ENCODE data around the gene S100A13. TPM values are rescaled to one million over a fixed set of nuclear protein-coding genes. Genes with fewer than 3 reads are reported as not detected.
A peak's percentile ranks its signal among the peaks of the same experiment; 100 is the strongest.
"Not testable (repeated sequence)": the region's sequence is repeated elsewhere in the genome, so short reads cannot be mapped to it uniquely, and the experiment has no call there.

S100A13 gene
- total RNA-seq, 4 donors from 2014 or later = 113 to 237 (median 159) TPM

- intact Hi-C loops (cut with DNase I; ENCODE audit: low total_unique reads) (loop anchor here (2.0 to 5.0 kb wide), 4 partner anchors 57 to 320 kb away; partner anchors contain the start of genes INTS3, RPS27 and S100A2), in situ Hi-C loops (cut with MboI; ENCODE audit: low sequenced_read_pairs in 4 of 4) (loop anchor here in 3 of 4 donors (10.0 to 25.0 kb wide), 4 partner anchors 74 to 317 kb away; partner anchors contain the start of genes JTB (in 2 of the 3), RAB13 (in 2 of the 3), RPS27 (in 2 of the 3) and CREB3L4 (in 1 of the 3))
- peaks cover 2 to 40% of the 10 kb centered on the region in 2 donors for H3K36me3 ChIP-seq
- peak overlapping the region; percentile 72 to 99 (median 86) for H3K4me3 ChIP-seq
- ATAC-seq = peak; percentile 19 to 23
- peak overlapping the region; percentile 87 to 90 (median 89) for H3K27ac ChIP-seq
- no peak for TF ChIP-seq POLR2A (IDR thresholded peaks at IDR 0.05)
- no peak for TF ChIP-seq CTCF (IDR thresholded peaks at IDR 0.05 in 4 of 5, conservative IDR thresholded peaks at IDR 0.05 in 1 of 5)
- H3K4me1 ChIP-seq = peaks cover 15 to 17% of the 10 kb centered on the region in 2 donors
- H3K9me3 ChIP-seq = no peaks in the 10 kb centered on the region
- DNase-seq = no peak
- H3K27me3 ChIP-seq = no peaks in the 10 kb centered on the region
Observed at GRCh38 chr1:153670257-153670858, 43.1 kb upstream of the S100A13 start.

- peaks cover 15 to 17% of the 10 kb centered on the region in 2 donors for H3K4me1 ChIP-seq
- H3K9me3 ChIP-seq = no peaks in the 10 kb centered on the region
- in situ Hi-C loops (cut with MboI; ENCODE audit: low sequenced_read_pairs in 4 of 4) = loop anchor here in 3 of 4 donors (10.0 to 25.0 kb wide), 4 partner anchors 75 to 318 kb away; partner anchors contain the start of genes JTB (in 2 of the 3), RAB13 (in 2 of the 3), RPS27 (in 2 of the 3) and CREB3L4 (in 1 of the 3)
- intact Hi-C loops (cut with DNase I; ENCODE audit: low total_unique reads) = loop anchor here (2.0 to 5.0 kb wide), 4 partner anchors 58 to 321 kb away; partner anchors contain the start of genes INTS3, RPS27 and S100A2
- H3K27me3 ChIP-seq = no peaks in the 10 kb centered on the region
- H3K4me3 ChIP-seq = peak overlapping the region; percentile 72 to 99 (median 86)
- TF ChIP-seq POLR2A (IDR thresholded peaks at IDR 0.05) (no peak), CTCF (IDR thresholded peaks at IDR 0.05 in 4 of 5, conservative IDR thresholded peaks at IDR 0.05 in 1 of 5) (no peak)
- peak overlapping the region in 3 of 4 donors; percentile 87 to 90 (median 88) for H3K27ac ChIP-seq
- ATAC-seq (no peak), DNase-seq (no peak)
- peaks cover 4 to 47% of the 10 kb centered on the region in 2 donors for H3K36me3 ChIP-seq
Observed at GRCh38 chr1:153669606-153670005, 42.3 kb upstream of the S100A13 start.

- Histone ChIP-seq H3K4me1 (peaks cover 15 to 17% of the 10 kb centered on the region in 2 donors), H3K36me3 (peaks cover 7 to 56% of the 10 kb centered on the region in 2 donors), H3K27ac (peak overlapping the region in 2 of 4 donors; percentile 11 to 90)
- H3K9me3 ChIP-seq; DNase-seq; ATAC-seq; H3K27me3 ChIP-seq; intact Hi-C loops (cut with DNase I; ENCODE audit: low total_unique reads); H3K4me3 ChIP-seq: not testable (repeated sequence)
- in situ Hi-C loops (cut with MboI; ENCODE audit: low sequenced_read_pairs in 4 of 4) = loop anchor here in 2 of 4 donors (25.0 kb wide), 1 partner anchor 319 kb away; the partner anchor contains the start of genes JTB (in 2 of the 2), RAB13 (in 2 of the 2) and RPS27 (in 2 of the 2)
Observed at GRCh38 chr1:153668672-153669071, 41.4 kb upstream of the S100A13 start.

- intact Hi-C loops (cut with DNase I; ENCODE audit: low total_unique reads) = no loop called here
- H3K27ac ChIP-seq = peak overlapping the region in 2 of 4 donors; percentile 14 to 20
- ATAC-seq (no peak), DNase-seq (no peak)
- H3K27me3 ChIP-seq = no peaks in the 10 kb centered on the region
- H3K4me3 ChIP-seq = no peak overlapping the region
- peaks cover 15 to 17% of the 10 kb centered on the region in 2 donors for H3K4me1 ChIP-seq
- no peaks in the 10 kb centered on the region for H3K9me3 ChIP-seq
- no peak for TF ChIP-seq POLR2A (IDR thresholded peaks at IDR 0.05)
- TF ChIP-seq CTCF (IDR thresholded peaks at IDR 0.05 in 4 of 5, conservative IDR thresholded peaks at IDR 0.05 in 1 of 5) = no peak
- H3K36me3 ChIP-seq = peaks cover 7 to 69% of the 10 kb centered on the region in 2 donors
- in situ Hi-C loops (cut with MboI; ENCODE audit: low sequenced_read_pairs in 4 of 4) = loop anchor here in 2 of 4 donors (25.0 kb wide), 1 partner anchor 320 kb away; the partner anchor contains the start of genes JTB (in 2 of the 2), RAB13 (in 2 of the 2) and RPS27 (in 2 of the 2)
Observed at GRCh38 chr1:153667439-153667838, 40.1 kb upstream of the S100A13 start.

- DNase-seq (no peak), ATAC-seq (no peak)
- Histone ChIP-seq H3K36me3 (peaks cover 9 to 77% of the 10 kb centered on the region in 2 donors), H3K4me3 (no peak overlapping the region), H3K27me3 (no peaks in the 10 kb centered on the region), H3K27ac (peak overlapping the region in 1 of 4 donors; percentile 45), H3K9me3 (no peaks in the 10 kb centered on the region), H3K4me1 (peaks cover 10 to 11% of the 10 kb centered on the region in 2 donors)
- intact Hi-C loops (cut with DNase I; ENCODE audit: low total_unique reads) = no loop called here
- in situ Hi-C loops (cut with MboI; ENCODE audit: low sequenced_read_pairs in 4 of 4) = loop anchor here in 2 of 4 donors (25.0 kb wide), 1 partner anchor 324 kb away; the partner anchor contains the start of genes JTB (in 2 of the 2), RAB13 (in 2 of the 2) and RPS27 (in 2 of the 2)
- TF ChIP-seq CTCF (IDR thresholded peaks at IDR 0.05 in 4 of 5, conservative IDR thresholded peaks at IDR 0.05 in 1 of 5) (no peak), POLR2A (IDR thresholded peaks at IDR 0.05) (no peak)
Observed at GRCh38 chr1:153663211-153663610, 35.9 kb upstream of the S100A13 start.
